H9 (cell line): Measurements from ENCODE around the gene MBNL1. TPM values are rescaled to one million over a fixed set of nuclear protein-coding genes. Genes with fewer than 3 reads are reported as not detected.

Experiments
- DNase-seq: peaks from one replicate; pipeline ENCODE4 v3.0.0-alpha.2; 2017
- H2AFZ ChIP-seq: one replicate; pipeline ENCODE4 v1.6.1; 2013; ENCODE audit warnings: mild to moderate bottlenecking, low read length, control low read depth, moderate library complexity
- H2AK5ac ChIP-seq: 2 replicates; pipeline ENCODE4 v1.6.1; 2013; ENCODE audit warnings: low read length, control low read depth, mixed read lengths; ENCODE audit not compliant: insufficient read length
- H2BK120ac ChIP-seq: one replicate; pipeline ENCODE4 v1.6.1; 2013; ENCODE audit warnings: low read depth, mild to moderate bottlenecking, low read length, control low read depth, inconsistent platforms; ENCODE audit not compliant: poor library complexity, severe bottlenecking
- H2BK12ac ChIP-seq: 2 replicates; pipeline ENCODE4 v1.6.1; 2013; ENCODE audit warnings: low read length, control low read depth, mixed read lengths, low read depth; ENCODE audit not compliant: insufficient read length
- H2BK15ac ChIP-seq: 2 replicates; pipeline ENCODE4 v1.6.1; 2013; ENCODE audit warnings: low read depth, low read length, control low read depth
- H2BK20ac ChIP-seq: one replicate; pipeline ENCODE4 v1.6.1; 2013; ENCODE audit warnings: low read depth, mild to moderate bottlenecking, low read length, control low read depth, inconsistent platforms; ENCODE audit not compliant: poor library complexity, severe bottlenecking
- H2BK5ac ChIP-seq: 2 replicates; pipeline ENCODE4 v1.6.1; 2013; ENCODE audit warnings: low read length, control low read depth, mixed read lengths; ENCODE audit not compliant: insufficient read length
- H3K14ac ChIP-seq: 2 replicates; pipeline ENCODE4 v1.6.1; 2013; ENCODE audit warnings: low read length, control low read depth; ENCODE audit not compliant: insufficient read depth
- H3K18ac ChIP-seq: 2 replicates; pipeline ENCODE4 v1.6.1; 2013; ENCODE audit warnings: low read depth, mild to moderate bottlenecking, mixed read lengths, low read length, control low read depth; ENCODE audit not compliant: insufficient read length
- H3K23ac ChIP-seq: 2 replicates; pipeline ENCODE4 v1.6.1; 2013; ENCODE audit warnings: low read length, control low read depth, mixed read lengths, low read depth; ENCODE audit not compliant: insufficient read length
- H3K23me2 ChIP-seq: 2 replicates; pipeline ENCODE4 v1.6.1; 2013; ENCODE audit warnings: low read depth, mild to moderate bottlenecking, mixed read lengths, low read length, control low read depth; ENCODE audit not compliant: insufficient read length, poor library complexity, severe bottlenecking
- H3K27ac ChIP-seq: 2 replicates; pipeline ENCODE4 v1.5.1; 2013; ENCODE audit warnings: low read length, control low read depth, mixed read lengths, low read depth; ENCODE audit not compliant: insufficient read length
- H3K27me3 ChIP-seq: 2 replicates; pipeline ENCODE4 v1.6.1; 2013; ENCODE audit warnings: low read length, control low read depth, inconsistent platforms; ENCODE audit not compliant: insufficient read depth
- H3K4ac ChIP-seq: 2 replicates; pipeline ENCODE4 v1.6.1; 2013; ENCODE audit warnings: low read depth, mild to moderate bottlenecking, control low read depth, inconsistent platforms, low read length, moderate library complexity
- H3K4me1 ChIP-seq: 2 replicates; pipeline ENCODE4 v1.6.1; 2013; ENCODE audit warnings: low read length, control low read depth, inconsistent platforms; ENCODE audit not compliant: insufficient read depth
- H3K4me2 ChIP-seq: 2 replicates; pipeline ENCODE4 v1.6.1; 2013; ENCODE audit warnings: low read length, control low read depth, mixed read lengths; ENCODE audit not compliant: insufficient read length, insufficient read depth
- H3K56ac ChIP-seq: 2 replicates; pipeline ENCODE4 v1.6.1; 2013; ENCODE audit warnings: low read depth, mild to moderate bottlenecking, mixed read lengths, low read length, control low read depth; ENCODE audit not compliant: insufficient read length
- H3K79me1 ChIP-seq: 2 replicates; pipeline ENCODE4 v1.6.1; 2013; ENCODE audit warnings: low read depth, mild to moderate bottlenecking, moderate library complexity, low read length, control low read depth, inconsistent platforms; ENCODE audit not compliant: insufficient read depth, poor library complexity, severe bottlenecking
- H3K79me2 ChIP-seq: 2 replicates; pipeline ENCODE4 v1.6.1; 2013; ENCODE audit warnings: low read length, control low read depth, inconsistent platforms; ENCODE audit not compliant: insufficient read depth
- H3K9ac ChIP-seq: 2 replicates; pipeline ENCODE4 v1.6.1; 2013; ENCODE audit warnings: low read length, control low read depth, mixed read lengths; ENCODE audit not compliant: insufficient read length; ENCODE audit errors: extremely low read depth
- H3K9me3 ChIP-seq: one replicate; pipeline ENCODE4 v1.6.1; 2013; ENCODE audit warnings: low read depth, low read length, inconsistent platforms; ENCODE audit not compliant: control insufficient read depth
- H3T11ph ChIP-seq: one replicate; pipeline ENCODE4 v1.6.1; 2013; ENCODE audit warnings: mild to moderate bottlenecking, low read length, control low read depth, inconsistent platforms
- H4K20me1 ChIP-seq: one replicate; pipeline ENCODE4 v1.6.1; 2013; ENCODE audit not compliant: control insufficient read depth, insufficient read length, insufficient read depth
- H4K5ac ChIP-seq: 2 replicates; pipeline ENCODE4 v1.6.1; 2013; ENCODE audit warnings: low read depth, mild to moderate bottlenecking, mixed read lengths, low read length, control low read depth; ENCODE audit not compliant: insufficient read length
- H4K8ac ChIP-seq: replicated peaks from 2 replicates; pipeline ENCODE4 v1.6.1; 2013; ENCODE audit warnings: low read length, control low read depth, mixed read lengths, low read depth; ENCODE audit not compliant: insufficient read length
- H4K91ac ChIP-seq: 2 replicates; pipeline ENCODE4 v1.6.1; 2013; ENCODE audit warnings: low read depth, mild to moderate bottlenecking, moderate library complexity, mixed read lengths, low read length, control low read depth; ENCODE audit not compliant: insufficient read length
- H3K27ac Mint-ChIP-seq, 3 experiments: 2 replicates in 2 of 3; 3 replicates in 1 of 3; pipeline ENCODE4 v1.8.0; 2020 to 2021; ENCODE audit warnings: mixed read lengths in 3 of 3, mild to moderate bottlenecking in 1 of 3, moderate library complexity in 1 of 3
- H3K27me3 Mint-ChIP-seq: 2 replicates; pipeline ENCODE4 v1.8.0; 2021; ENCODE audit warnings: low read depth, mild to moderate bottlenecking, moderate library complexity, mixed read lengths
- H3K36me3 Mint-ChIP-seq, 3 experiments: 2 replicates in 2 of 3; 3 replicates in 1 of 3; pipeline ENCODE4 v1.8.0; 2020 to 2021; ENCODE audit warnings: low read depth in 3 of 3, mixed read lengths in 3 of 3; ENCODE audit not compliant: insufficient read depth in 1 of 3
- H3K4me1 Mint-ChIP-seq, 2 experiments: 2 replicates each; pipeline ENCODE4 v1.8.0; 2020; ENCODE audit warnings: mixed read lengths in 2 of 2
- H3K4me3 Mint-ChIP-seq, 2 experiments: 2 replicates in 1 of 2; 3 replicates in 1 of 2; pipeline ENCODE4 v1.8.0; 2020 to 2021; ENCODE audit warnings: mild to moderate bottlenecking in 2 of 2, mixed read lengths in 2 of 2, moderate library complexity in 1 of 2
- H3K9me3 Mint-ChIP-seq, 2 experiments: 2 replicates in 1 of 2; 3 replicates in 1 of 2; pipeline ENCODE4 v1.8.0; 2020; ENCODE audit warnings: mild to moderate bottlenecking in 2 of 2, mixed read lengths in 2 of 2, moderate library complexity in 1 of 2
- CTCF ChIP-seq: fragments of 200-600 bp; sonication (generic); conservative IDR thresholded peaks from 3 replicates; pipeline ENCODE4 v1.8.0; 2021; ENCODE audit warnings: antibody characterized with exemption, mild to moderate bottlenecking
- WGBS: extraction: QIAGEN DNeasy Blood & Tissue Kit; methylation state at CpG from one replicate; pipeline ENCODE4 v1.1.7; 2013; ENCODE audit warnings: missing lambda C conversion rate, low lambda C conversion rate, mixed read lengths; ENCODE audit not compliant: insufficient read length; ENCODE audit errors: extremely low coverage; 5-methylcytosine and 5-hydroxymethylcytosine counted together
- total RNA-seq: library from RNA; stranded (reverse); gene quantifications from 2 replicates; pipeline ENCODE4 v1.2.1, GENCODE V29; 2021

The MBNL1 gene
- total RNA-seq, 1 experiment from 2014 or later = 14.9 TPM

GRCh38 chr3:152288681-152289080, 20.0 kb downstream of the MBNL1 start:
- WGBS = no CpG with 5 or more reads among the region's 1 CpG
- no peak for DNase-seq
- Histone ChIP-seq H3K23me2 (no peaks in the 10 kb centered on the region), H3K4ac (no peak overlapping the region), H3T11ph (no peak overlapping the region), H2BK120ac (no peak overlapping the region), H2BK5ac (no peak overlapping the region), H3K14ac (no peak overlapping the region), H2BK20ac (no peak overlapping the region), H2BK12ac (no peak overlapping the region), H4K8ac (no peak overlapping the region), H3K23ac (no peak overlapping the region), H2AK5ac (no peak overlapping the region), H3K9ac (no peak overlapping the region), H3K9me3 (no peaks in the 10 kb centered on the region), H3K27ac (no peak overlapping the region), H3K4me1 (no peaks in the 10 kb centered on the region), H3K79me2 (no peaks in the 10 kb centered on the region; the same call in 1 of the 2 replicates), H4K5ac (no peak overlapping the region), H3K56ac (no peak overlapping the region), H3K4me2 (no peak overlapping the region), H4K91ac (no peak overlapping the region), H2AFZ (no peak overlapping the region), H4K20me1 (no peaks in the 10 kb centered on the region), H2BK15ac (no peak overlapping the region), H3K79me1 (no peaks in the 10 kb centered on the region), H3K27me3 (no peaks in the 10 kb centered on the region), H3K18ac (no peak overlapping the region)
- H3K4me3 Mint-ChIP-seq = no peak overlapping the region
- H3K27ac Mint-ChIP-seq = no peak overlapping the region
- no peaks in the 10 kb centered on the region for H3K27me3 Mint-ChIP-seq
- H3K36me3 Mint-ChIP-seq = no peaks in the 10 kb centered on the region
- TF ChIP-seq CTCF = no peak
- H3K9me3 Mint-ChIP-seq = no peaks in the 10 kb centered on the region
- H3K4me1 Mint-ChIP-seq = peaks cover 3 to 7% of the 10 kb centered on the region in 2 experiments
